HG03280 (cell line): ENCODE measurements around the gene RAD51B.

Experiments used
- ATAC-seq: cut with Tn5 transposase; IDR thresholded peaks from one replicate; pipeline ENCODE4 v1.9.1; 2021; ENCODE audit warnings: mild to moderate bottlenecking, moderate library complexity; ENCODE audit not compliant: unreplicated experiment

RAD51B gene

GRCh38 chr14:68511129-68512047 lies 691.8 kb downstream of the RAD51B start:
- no peak for ATAC-seq

GRCh38 chr14:68512088-68512487 lies 692.5 kb downstream of the RAD51B start:
- no peak for ATAC-seq

GRCh38 chr14:68513137-68513536 lies 693.6 kb downstream of the RAD51B start:
- no peak for ATAC-seq

- ATAC-seq: no peak
Observed at GRCh38 chr14:68513838-68514607, 694.4 kb downstream of the RAD51B start.

- no peak for ATAC-seq
Observed at GRCh38 chr14:68514608-68515194, 695.1 kb downstream of the RAD51B start.

GRCh38 chr14:68516342-68516741 lies 696.8 kb downstream of the RAD51B start:
- no peak for ATAC-seq

GRCh38 chr14:68518166-68518565 lies 698.6 kb downstream of the RAD51B start:
- ATAC-seq: no peak

- no peak for ATAC-seq
Observed at GRCh38 chr14:68518761-68519670, 699.4 kb downstream of the RAD51B start.

- ATAC-seq: no peak
Observed at GRCh38 chr14:68519671-68520187, 700.1 kb downstream of the RAD51B start.

- no peak for ATAC-seq
Observed at GRCh38 chr14:68520637-68521556, 701.3 kb downstream of the RAD51B start.

GRCh38 chr14:68521557-68521901 lies 702.0 kb downstream of the RAD51B start:
- ATAC-seq: no peak

- ATAC-seq: no peak
Observed at GRCh38 chr14:68521961-68522509, 702.5 kb downstream of the RAD51B start.

GRCh38 chr14:68522510-68523325 lies 703.1 kb downstream of the RAD51B start:
- no peak for ATAC-seq

GRCh38 chr14:68523326-68523610 lies 703.7 kb downstream of the RAD51B start:
- no peak for ATAC-seq

- ATAC-seq: no peak
Observed at GRCh38 chr14:68523989-68524725, 704.6 kb downstream of the RAD51B start.

- no peak for ATAC-seq
Observed at GRCh38 chr14:68525516-68525915, 705.9 kb downstream of the RAD51B start.

- no peak for ATAC-seq
Observed at GRCh38 chr14:68526512-68527091, 707.0 kb downstream of the RAD51B start.
